Suppressor macrophage (primary cell): ENCODE measurements around the gene SV2C.
"Not testable (repeated sequence)": the region's sequence is repeated elsewhere in the genome, so short reads cannot be mapped to it uniquely, and the experiment has no call there.

Experiments
- DNase-seq, 4 experiments: peaks; one replicate each; pipeline ENCODE4 v3.0.0-alpha.2; 2020 to 2022
- total RNA-seq, 17 experiments: gene quantifications; one replicate each; lab custom pipeline; 2026; ENCODE audit warnings: mixed read lengths in 6 of 17, inconsistent platforms in 3 of 17; lab: John Stamatoyannopoulos, UW

Gene SV2C
- 0.04 to 6.1 (median 0.28) reads per million in 17 experiments for total RNA-seq

- DNase-seq = peak; percentile 23 to 51 (median 28)
Measured at GRCh38 chr5:76082772-76083554, at the start of gene SV2C. TSS of gene SV2C (plus strand) at chr5:76083383. CDS start at chr5:76131751, 48,368 bp downstream.

- DNase-seq = peak in 1 of 4 experiments; percentile 8
Measured at GRCh38 chr5:76037736-76038151, 45.4 kb upstream of the SV2C start.

- no peak for DNase-seq
Measured at GRCh38 chr5:76038212-76038611, 45.0 kb upstream of the SV2C start.

- no peak for DNase-seq
Measured at GRCh38 chr5:76040806-76041205, 42.4 kb upstream of the SV2C start.

GRCh38 chr5:76041863-76042262 is 41.3 kb upstream of the SV2C start:
- DNase-seq = peak in 1 of 4 experiments; percentile 9

- DNase-seq = no peak
Measured at GRCh38 chr5:76046741-76047140, 36.4 kb upstream of the SV2C start.

- no peak for DNase-seq
Measured at GRCh38 chr5:76050134-76050533, 33.0 kb upstream of the SV2C start.

GRCh38 chr5:76062502-76063041 is 20.6 kb upstream of the SV2C start:
- DNase-seq = no peak

GRCh38 chr5:76065258-76065657 is 17.9 kb upstream of the SV2C start:
- no peak for DNase-seq

GRCh38 chr5:76069061-76069735 is 14.0 kb upstream of the SV2C start:
- DNase-seq = no peak

- peak; percentile 67 to 75 (median 70) for DNase-seq
Measured at GRCh38 chr5:76074487-76075065, 8.6 kb upstream of the SV2C start.

GRCh38 chr5:76081811-76082771 is 1.1 kb upstream of the SV2C start:
- DNase-seq = no peak

- DNase-seq = peak in 3 of 4 experiments; percentile 15 to 28 (median 24)
Measured at GRCh38 chr5:76083555-76084495, 642 bp downstream of the SV2C start.

- DNase-seq = peak in 3 of 4 experiments; percentile 13 to 34 (median 19)
Measured at GRCh38 chr5:76084496-76085242, 1.5 kb downstream of the SV2C start.

- no peak for DNase-seq
Measured at GRCh38 chr5:76085243-76085579, 2.0 kb downstream of the SV2C start.

- DNase-seq = no peak
Measured at GRCh38 chr5:76086095-76086494, 2.9 kb downstream of the SV2C start.

GRCh38 chr5:76089156-76089555 is 6.0 kb downstream of the SV2C start:
- not testable (repeated sequence) for DNase-seq

- DNase-seq = no peak
Measured at GRCh38 chr5:76091351-76091750, 8.2 kb downstream of the SV2C start.

GRCh38 chr5:76099286-76099702 is 16.1 kb downstream of the SV2C start:
- DNase-seq = peak in 1 of 4 experiments; percentile 23

- no peak for DNase-seq
Measured at GRCh38 chr5:76099756-76100155, 16.6 kb downstream of the SV2C start.
